ENCODE results near the gene EIF3D. TPM values are rescaled to one million over a fixed set of nuclear protein-coding genes. Genes with fewer than 3 reads are reported as not detected.

Gene EIF3D, protein sequence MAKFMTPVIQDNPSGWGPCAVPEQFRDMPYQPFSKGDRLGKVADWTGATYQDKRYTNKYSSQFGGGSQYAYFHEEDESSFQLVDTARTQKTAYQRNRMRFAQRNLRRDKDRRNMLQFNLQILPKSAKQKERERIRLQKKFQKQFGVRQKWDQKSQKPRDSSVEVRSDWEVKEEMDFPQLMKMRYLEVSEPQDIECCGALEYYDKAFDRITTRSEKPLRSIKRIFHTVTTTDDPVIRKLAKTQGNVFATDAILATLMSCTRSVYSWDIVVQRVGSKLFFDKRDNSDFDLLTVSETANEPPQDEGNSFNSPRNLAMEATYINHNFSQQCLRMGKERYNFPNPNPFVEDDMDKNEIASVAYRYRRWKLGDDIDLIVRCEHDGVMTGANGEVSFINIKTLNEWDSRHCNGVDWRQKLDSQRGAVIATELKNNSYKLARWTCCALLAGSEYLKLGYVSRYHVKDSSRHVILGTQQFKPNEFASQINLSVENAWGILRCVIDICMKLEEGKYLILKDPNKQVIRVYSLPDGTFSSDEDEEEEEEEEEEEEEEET
- total RNA-seq: 212 TPM

DNA sequence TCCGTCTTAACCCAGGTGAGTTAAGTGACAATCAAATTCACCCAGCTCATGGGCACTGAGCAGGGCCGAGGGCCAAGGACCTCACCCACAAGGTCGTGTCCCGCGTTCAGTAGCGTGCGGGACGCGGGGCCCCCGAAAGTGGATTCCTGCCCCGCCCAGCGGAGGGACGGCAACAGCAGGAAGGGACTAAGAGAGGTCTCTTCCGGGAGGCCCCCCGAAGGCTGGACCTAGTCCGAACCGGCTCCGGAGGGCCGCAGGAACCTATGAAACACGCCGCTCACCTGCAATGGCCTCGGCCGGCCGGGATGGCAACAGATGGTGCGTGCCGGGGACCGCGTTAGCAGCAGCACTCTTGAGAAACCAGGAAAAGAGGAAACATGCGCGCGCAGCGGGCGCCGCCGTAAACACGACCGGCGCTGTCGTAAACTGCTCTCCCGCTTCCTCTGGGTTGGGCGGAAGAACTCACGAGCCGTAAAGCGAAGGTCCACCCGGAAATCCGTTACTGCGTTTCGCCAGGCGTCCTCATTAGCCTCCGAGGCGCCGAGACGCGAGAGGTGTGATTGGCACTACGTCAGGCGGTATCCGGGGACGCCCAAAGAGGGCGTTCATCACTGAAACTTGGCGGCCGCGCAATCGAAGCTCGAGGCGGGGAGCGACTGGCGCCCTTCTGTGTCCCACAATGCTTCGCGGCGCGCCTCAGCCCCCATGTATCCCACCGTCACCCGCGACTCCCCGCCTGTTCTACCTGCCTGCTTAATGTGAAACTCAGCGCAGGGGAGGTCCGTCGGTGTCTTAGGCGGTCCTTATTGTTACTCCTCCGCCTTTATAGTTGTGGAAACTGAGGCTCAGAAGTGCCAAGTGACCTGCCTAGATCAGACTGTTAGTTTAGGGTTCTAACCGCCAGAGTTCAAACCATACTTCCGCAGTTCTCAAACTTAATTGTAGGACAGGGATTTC lies at the start of gene EIF3D:
Gene EIF3D, minus strand, starts transcription at position 372 of the 957 bp plus-strand sequence. CDS start 3,045 bp downstream, outside the sequence.
- Histone ChIP-seq H3K4me3 (peak within 1 kb of the TSS; percentile 80), H3K27me3 (no peaks in the 10 kb centered on the region), H3K36me3 (peaks cover 20 to 22% of the 10 kb centered on the region in 2 donors), H3K27ac (peak within 1 kb of the TSS; percentile 88 to 93), H3K9me3 (no peaks in the 10 kb centered on the region), H3K4me1 (peaks cover 0 to 11% of the 10 kb centered on the region in 2 donors)
- TF ChIP-seq, protein P1, sequence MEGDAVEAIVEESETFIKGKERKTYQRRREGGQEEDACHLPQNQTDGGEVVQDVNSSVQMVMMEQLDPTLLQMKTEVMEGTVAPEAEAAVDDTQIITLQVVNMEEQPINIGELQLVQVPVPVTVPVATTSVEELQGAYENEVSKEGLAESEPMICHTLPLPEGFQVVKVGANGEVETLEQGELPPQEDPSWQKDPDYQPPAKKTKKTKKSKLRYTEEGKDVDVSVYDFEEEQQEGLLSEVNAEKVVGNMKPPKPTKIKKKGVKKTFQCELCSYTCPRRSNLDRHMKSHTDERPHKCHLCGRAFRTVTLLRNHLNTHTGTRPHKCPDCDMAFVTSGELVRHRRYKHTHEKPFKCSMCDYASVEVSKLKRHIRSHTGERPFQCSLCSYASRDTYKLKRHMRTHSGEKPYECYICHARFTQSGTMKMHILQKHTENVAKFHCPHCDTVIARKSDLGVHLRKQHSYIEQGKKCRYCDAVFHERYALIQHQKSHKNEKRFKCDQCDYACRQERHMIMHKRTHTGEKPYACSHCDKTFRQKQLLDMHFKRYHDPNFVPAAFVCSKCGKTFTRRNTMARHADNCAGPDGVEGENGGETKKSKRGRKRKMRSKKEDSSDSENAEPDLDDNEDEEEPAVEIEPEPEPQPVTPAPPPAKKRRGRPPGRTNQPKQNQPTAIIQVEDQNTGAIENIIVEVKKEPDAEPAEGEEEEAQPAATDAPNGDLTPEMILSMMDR (IDR thresholded peaks at IDR 0.05): no peak
- peak; percentile 95 to 99 for DNase-seq (ENCODE audit: low spot score in 2 of 2)
- intact Hi-C loops (cut with DNase I): loop anchor here (1.0 to 5.0 kb wide), 2 partner anchors 247 to 1227 kb away; partner anchors contain the start of gene IFT27

DNA sequence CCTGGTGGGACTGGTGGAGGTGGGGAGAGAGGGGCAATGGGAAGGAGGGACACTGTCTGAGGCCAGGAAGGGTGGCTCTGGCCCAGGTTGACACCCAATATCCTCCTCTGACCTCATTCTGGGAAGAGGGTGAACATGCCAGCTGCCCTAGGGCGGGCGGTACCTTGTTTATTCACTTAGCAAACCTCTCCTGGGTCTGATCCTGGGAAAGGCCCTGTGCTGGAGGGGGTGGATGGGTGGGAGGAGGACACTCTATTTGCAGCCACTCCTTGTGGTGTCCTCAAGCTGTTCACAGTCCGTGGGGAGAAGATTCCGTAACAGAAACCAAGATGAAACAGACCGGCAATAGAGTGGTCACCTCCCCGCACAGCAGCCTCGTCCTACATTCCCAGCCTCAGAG lies 49.7 kb upstream of the EIF3D start:
- intact Hi-C loops (cut with DNase I): no loop called here
- no peaks in the 10 kb centered on the region for H3K36me3 ChIP-seq
- TF ChIP-seq, protein P1 (IDR thresholded peaks at IDR 0.05): no peak
- H3K4me1 ChIP-seq: no peaks in the 10 kb centered on the region
- no peaks in the 10 kb centered on the region for H3K27me3 ChIP-seq
- H3K27ac ChIP-seq: no peak overlapping the region
- no peaks in the 10 kb centered on the region for H3K9me3 ChIP-seq
- no peak for DNase-seq (ENCODE audit: low spot score in 2 of 2)
- H3K4me3 ChIP-seq: no peak overlapping the region

DNA sequence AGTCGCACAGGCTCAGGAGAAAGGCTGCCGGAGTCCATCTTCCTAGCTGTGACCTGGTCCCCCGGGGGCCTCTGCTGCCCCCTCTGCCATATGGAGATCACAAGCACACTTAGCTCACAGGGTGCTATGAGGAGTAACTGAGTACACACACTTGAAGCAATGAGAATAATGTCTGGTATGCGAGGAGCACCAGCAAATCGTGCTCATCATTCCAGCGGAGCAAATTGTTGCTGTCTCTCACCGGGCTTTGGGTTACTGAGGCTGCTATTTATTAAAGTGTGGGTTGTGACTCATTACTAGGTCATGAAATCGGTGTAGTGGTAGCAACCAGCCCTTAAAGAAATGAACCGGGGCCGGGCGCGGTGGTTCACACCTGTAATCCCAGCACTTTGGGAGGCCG lies 48.1 kb upstream of the EIF3D start:
- TF ChIP-seq, protein P1 (IDR thresholded peaks at IDR 0.05): no peak
- Histone ChIP-seq H3K9me3 (no peaks in the 10 kb centered on the region), H3K27me3 (no peaks in the 10 kb centered on the region), H3K4me1 (no peaks in the 10 kb centered on the region), H3K36me3 (no peaks in the 10 kb centered on the region), H3K4me3 (no peak overlapping the region), H3K27ac (no peak overlapping the region)
- no peak for DNase-seq (ENCODE audit: low spot score in 2 of 2)
- intact Hi-C loops (cut with DNase I): no loop called here

DNA sequence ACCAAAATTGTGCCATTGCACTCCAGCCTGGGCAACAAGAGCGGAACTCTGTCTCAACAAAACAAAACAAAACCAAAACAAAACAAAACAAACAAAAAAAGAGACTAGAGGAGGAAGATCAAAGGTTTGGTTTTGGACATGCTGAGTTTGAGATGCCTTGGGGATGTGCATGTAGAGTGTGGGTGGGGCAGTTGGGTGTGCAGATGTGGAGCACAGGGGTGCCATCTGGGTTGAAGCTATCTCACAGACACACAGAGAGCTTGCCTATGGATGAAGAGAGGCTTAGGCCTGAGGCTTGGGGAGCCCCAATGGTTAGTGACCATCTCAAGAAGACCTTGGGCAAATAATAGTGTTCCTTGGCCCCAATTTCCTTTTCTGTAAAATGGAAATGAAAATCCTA lies 45.8 kb upstream of the EIF3D start:
- TF ChIP-seq, protein P1 (IDR thresholded peaks at IDR 0.05): no peak
- Histone ChIP-seq H3K36me3 (no peaks in the 10 kb centered on the region), H3K9me3 (no peaks in the 10 kb centered on the region), H3K27ac (no peak overlapping the region), H3K27me3 (no peaks in the 10 kb centered on the region), H3K4me3 (no peak overlapping the region), H3K4me1 (no peaks in the 10 kb centered on the region)
- DNase-seq (ENCODE audit: low spot score in 2 of 2): no peak
- intact Hi-C loops (cut with DNase I): no loop called here

DNA sequence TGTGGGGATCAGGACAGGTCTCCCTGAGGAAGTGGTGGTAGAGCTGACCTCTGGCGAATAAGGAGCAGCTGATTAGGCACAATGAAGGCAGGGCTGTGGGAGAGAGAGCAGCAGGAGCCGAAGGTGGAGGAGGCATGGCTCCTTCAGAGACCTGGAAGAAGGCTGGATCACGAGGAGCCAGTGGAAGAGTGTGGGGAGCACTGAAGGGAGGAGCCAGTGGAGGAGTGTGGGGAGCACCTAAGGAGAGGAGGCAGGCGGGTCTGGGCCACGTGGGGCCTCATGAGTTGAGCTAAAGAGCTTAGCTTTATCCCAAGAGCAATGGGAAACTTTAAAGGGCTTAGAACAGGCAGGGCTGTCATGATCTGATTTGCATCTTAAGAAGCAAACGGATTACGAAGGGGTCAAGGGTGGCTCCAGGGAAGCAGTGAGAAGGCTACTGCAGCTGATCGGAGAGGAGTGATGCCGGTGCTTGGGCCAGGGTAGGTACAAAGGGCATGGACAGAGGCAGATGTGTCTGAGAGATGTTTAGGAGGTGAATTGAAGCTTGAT lies 44.9 kb upstream of the EIF3D start:
- H3K4me3 ChIP-seq: no peak overlapping the region
- no peaks in the 10 kb centered on the region for H3K9me3 ChIP-seq
- DNase-seq (ENCODE audit: low spot score in 2 of 2): no peak
- no peaks in the 10 kb centered on the region for H3K36me3 ChIP-seq
- no peaks in the 10 kb centered on the region for H3K4me1 ChIP-seq
- intact Hi-C loops (cut with DNase I): no loop called here
- no peak overlapping the region for H3K27ac ChIP-seq
- H3K27me3 ChIP-seq: no peaks in the 10 kb centered on the region
- TF ChIP-seq, protein P1 (IDR thresholded peaks at IDR 0.05): no peak
